B cell (primary cell): ENCODE data around the gene TRIO. TPM values are rescaled to one million over a fixed set of nuclear protein-coding genes. Genes with fewer than 3 reads are reported as not detected.

ENCODE experiments used
- ATAC-seq: fragments of 200-7000 bp; cut with Tn5 transposase; one replicate; pipeline ENCODE4 v1.10.0; 2021; ENCODE audit warnings: low read depth, mild to moderate bottlenecking, moderate number of reproducible peaks, moderate library complexity
- CTCF ChIA-PET: fragments of 350-600 bp; sonication (Branson Sonifier 250); formaldehyde crosslinking; loops from one replicate; lab custom pipeline; 2021; ENCODE audit warnings: antibody characterized with exemption, inconsistent platforms; lab: Charles Lee
- POLR2A ChIA-PET: fragments of 350-600 bp; sonication (Branson Sonifier 250); formaldehyde crosslinking; loops from one replicate; lab custom pipeline; 2021; ENCODE audit warnings: antibody characterized with exemption; lab: Charles Lee
- DNase-seq: peaks from one replicate; pipeline ENCODE4 v3.0.0; 2013
- H2AFZ ChIP-seq: 2 replicates; pipeline ENCODE4 v1.6.1; 2012; ENCODE audit warnings: mild to moderate bottlenecking, low read depth, low read length; ENCODE audit not compliant: insufficient read depth, poor library complexity, severe bottlenecking
- H3K27ac ChIP-seq, 2 donors: 1 replicate in 1 of 2; 2 replicates in 1 of 2; pipeline ENCODE4 v1.5.1; 2012 to 2013; ENCODE audit warnings: low read length in 2 of 2, mild to moderate bottlenecking in 2 of 2, moderate library complexity in 1 of 2
- H3K27me3 ChIP-seq, 4 experiments: fragments of 200-600 bp in 1 of 4; sonication (generic) in 1 of 4; replicated peaks in 1 of 4; 1 replicate in 2 of 4; 2 replicates in 2 of 4; pipeline versions ENCODE4 v1.6.1 to v1.7.0; 2013 to 2016; ENCODE audit warnings: low read length in 3 of 4, mild to moderate bottlenecking in 2 of 4, mixed read lengths in 1 of 4, moderate library complexity in 1 of 4; ENCODE audit not compliant: insufficient read depth in 4 of 4, control insufficient read depth in 3 of 4; ENCODE audit errors: control extremely low read depth in 1 of 4
- H3K36me3 ChIP-seq, 2 experiments: replicated peaks in 1 of 2; 1 replicate in 1 of 2; 2 replicates in 1 of 2; pipeline versions ENCODE4 v1.6.1 to v1.7.1; 2013; ENCODE audit warnings: low read length in 1 of 2; ENCODE audit not compliant: insufficient read depth in 2 of 2, control insufficient read depth in 1 of 2; ENCODE audit errors: control extremely low read depth in 1 of 2, extremely low read depth in 1 of 2
- H3K4me1 ChIP-seq, 2 donors: fragments of 200-600 bp in 1 of 2; sonication (generic) in 1 of 2; 1 replicate in 1 of 2; 2 replicates in 1 of 2; pipeline versions ENCODE4 v1.5.1 to v1.6.1; 2013 to 2017; ENCODE audit warnings: low read length in 2 of 2; ENCODE audit not compliant: control insufficient read depth in 2 of 2, insufficient read depth in 2 of 2
- H3K4me2 ChIP-seq: replicated peaks from 2 replicates; pipeline ENCODE3; 2012; ENCODE audit warnings: mild to moderate bottlenecking, low read depth, low read length; ENCODE audit not compliant: poor library complexity, severe bottlenecking
- H3K4me3 ChIP-seq, 5 experiments: fragments of 200-600 bp in 1 of 5; sonication (generic) in 1 of 5; 1 replicate in 3 of 5; 2 replicates in 2 of 5; pipeline versions ENCODE4 v1.5.1 to v1.7.0; 2011 to 2016; ENCODE audit warnings: low read length in 4 of 5, mild to moderate bottlenecking in 4 of 5, low read depth in 2 of 5, control low read depth in 1 of 5, moderate library complexity in 1 of 5; ENCODE audit not compliant: insufficient read depth in 1 of 5; ENCODE audit errors: control extremely low read depth in 1 of 5, extremely low read depth in 1 of 5
- H3K79me2 ChIP-seq: fragments of 200-600 bp; sonication (generic); one replicate; pipeline ENCODE4 v1.6.0; 2016; ENCODE audit warnings: low read length; ENCODE audit not compliant: control insufficient read depth, insufficient read depth
- H3K9ac ChIP-seq: fragments of 200-600 bp; sonication (generic); 2 replicates; pipeline ENCODE4 v1.6.1; 2017; ENCODE audit warnings: mild to moderate bottlenecking, low read length, moderate library complexity
- H3K9me3 ChIP-seq, 3 donors: one replicate each; pipeline versions ENCODE4 v1.6.1 to v1.7.1; 2013; ENCODE audit warnings: low read length in 2 of 3; ENCODE audit not compliant: control insufficient read depth in 2 of 3, insufficient read depth in 1 of 3; ENCODE audit errors: control extremely low read depth in 1 of 3
- H4K20me1 ChIP-seq: 2 replicates; pipeline ENCODE4 v1.6.0; 2012; ENCODE audit warnings: mild to moderate bottlenecking, low read length; ENCODE audit not compliant: insufficient read depth, control insufficient read depth, poor library complexity, severe bottlenecking
- H3K27ac Mint-ChIP-seq: one replicate; pipeline ENCODE4 v1.8.0; 2021; ENCODE audit warnings: mixed read lengths
- H3K27me3 Mint-ChIP-seq: one replicate; pipeline ENCODE4 v1.8.0; 2021; ENCODE audit warnings: mixed read lengths
- H3K4me1 Mint-ChIP-seq: one replicate; pipeline ENCODE4 v1.8.0; 2021; ENCODE audit warnings: mixed read lengths
- H3K4me3 Mint-ChIP-seq: one replicate; pipeline ENCODE4 v1.8.0; 2021; ENCODE audit warnings: mixed read lengths
- H3K9me3 Mint-ChIP-seq: one replicate; pipeline ENCODE4 v1.8.0; 2022; ENCODE audit warnings: mixed read lengths; ENCODE audit not compliant: insufficient read depth
- EZH2 ChIP-seq: IDR thresholded peaks from 2 replicates; pipeline ENCODE4 v1.6.1; 2012; ENCODE audit warnings: borderline replicate concordance, low read depth, mild to moderate bottlenecking, moderate library complexity, low read length; ENCODE audit not compliant: insufficient read depth, poor library complexity, severe bottlenecking
- WGBS: methylation state at CpG from one replicate; pipeline ENCODE4 v1.1.5; 2013; ENCODE audit warnings: missing lambda C conversion rate; ENCODE audit not compliant: insufficient coverage; 5-methylcytosine and 5-hydroxymethylcytosine counted together
- intact Hi-C: fragments of 100-400 bp; cut with micrococcal nuclease; formaldehyde crosslinking; loops from one replicate; pipeline ENCODE4 v1.10.0; 2022
- polyA plus RNA-seq: library from polyadenylated mRNA; depleted of rRNA; stranded (reverse); fragments of >200 nt; gene quantifications from 2 replicates; pipeline ENCODE4 v1.2.3, GENCODE V29; 2012
- total RNA-seq, 2 donors: library from RNA; stranded (reverse); fragments of 120-200 nt in 1 of 2; gene quantifications; 1 replicate in 1 of 2; 2 replicates in 1 of 2; pipeline versions ENCODE4 v1.2.3 to v1.2.4, GENCODE V29; 2013 to 2022
- TF ChIP-seq, protein P1 (sequence below): fragments of 200-600 bp; IDR thresholded peaks from one replicate; pipeline ENCODE4 v1.8.0; 2022; ENCODE audit warnings: antibody characterized with exemption, mild to moderate bottlenecking

The TRIO gene
- total and polyA plus RNA-seq, 2 donors (not counting 1 experiment from before 2014, with no cell fraction given), result 90.5 to 479 TPM

DNA sequence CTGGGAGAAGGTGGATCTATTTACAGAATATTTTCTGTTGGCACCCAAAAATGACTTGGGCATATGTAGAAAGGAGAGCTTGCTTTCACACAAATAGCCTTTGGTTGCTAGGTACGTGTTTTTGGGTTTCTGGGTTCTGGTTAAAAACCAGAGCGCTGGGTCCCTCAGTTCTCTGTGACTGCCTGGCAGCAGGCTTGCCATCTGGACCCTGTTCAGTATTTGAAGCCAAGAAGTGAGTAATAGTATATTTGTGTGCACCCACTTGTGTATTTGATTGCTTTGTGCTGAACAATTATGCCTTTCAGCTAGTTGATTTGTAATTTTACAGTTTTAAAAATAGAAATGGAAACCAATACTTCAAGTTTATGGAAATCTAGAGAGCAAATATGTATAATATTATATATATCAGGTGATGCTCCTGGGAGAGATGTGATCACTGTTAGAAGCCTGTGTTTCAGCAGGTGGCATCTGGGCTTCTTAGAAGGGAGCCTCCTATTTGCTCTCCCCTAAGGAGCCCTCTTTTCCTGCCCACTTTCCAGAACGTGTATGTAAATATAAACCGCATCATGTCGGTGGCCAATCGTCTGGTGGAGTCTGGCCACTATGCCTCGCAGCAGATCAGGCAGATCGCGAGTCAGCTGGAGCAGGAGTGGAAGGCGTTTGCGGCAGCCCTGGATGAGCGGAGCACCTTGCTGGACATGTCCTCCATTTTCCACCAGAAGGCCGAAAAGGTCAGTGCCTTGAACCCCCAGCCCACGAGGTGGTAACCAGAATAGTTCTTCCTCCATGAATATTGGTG lies 153.6 kb downstream of the TRIO start:
- H3K4me1 ChIP-seq, result no peaks in the 10 kb centered on the region
- CTCF ChIA-PET, result interaction anchor here (0.7 to 1.4 kb wide), 3 partner anchors 10 to 26 kb away, joined by 3 read pairs; no protein-coding TSS in a partner anchor
- Mint-ChIP-seq H3K27me3 (no peaks in the 10 kb centered on the region), H3K4me3 (no peak overlapping the region), H3K9me3 (no peaks in the 10 kb centered on the region), H3K27ac (peak overlapping the region; percentile 16), H3K4me1 (no peaks in the 10 kb centered on the region)
- peaks cover 54% of the 10 kb centered on the region for H4K20me1 ChIP-seq
- no peaks in the 10 kb centered on the region for H3K9me3 ChIP-seq
- no peak overlapping the region for H3K27ac ChIP-seq
- no peak for ATAC-seq
- no peak overlapping the region for H3K4me2 ChIP-seq
- H3K27me3 ChIP-seq, result no peaks in the 10 kb centered on the region
- POLR2A ChIA-PET, result no interaction called here
- no peak overlapping the region for H2AFZ ChIP-seq
- peaks cover 10% of the 10 kb centered on the region for H3K79me2 ChIP-seq
- TF ChIP-seq EZH2, result no peak
- TF ChIP-seq, protein P1, sequence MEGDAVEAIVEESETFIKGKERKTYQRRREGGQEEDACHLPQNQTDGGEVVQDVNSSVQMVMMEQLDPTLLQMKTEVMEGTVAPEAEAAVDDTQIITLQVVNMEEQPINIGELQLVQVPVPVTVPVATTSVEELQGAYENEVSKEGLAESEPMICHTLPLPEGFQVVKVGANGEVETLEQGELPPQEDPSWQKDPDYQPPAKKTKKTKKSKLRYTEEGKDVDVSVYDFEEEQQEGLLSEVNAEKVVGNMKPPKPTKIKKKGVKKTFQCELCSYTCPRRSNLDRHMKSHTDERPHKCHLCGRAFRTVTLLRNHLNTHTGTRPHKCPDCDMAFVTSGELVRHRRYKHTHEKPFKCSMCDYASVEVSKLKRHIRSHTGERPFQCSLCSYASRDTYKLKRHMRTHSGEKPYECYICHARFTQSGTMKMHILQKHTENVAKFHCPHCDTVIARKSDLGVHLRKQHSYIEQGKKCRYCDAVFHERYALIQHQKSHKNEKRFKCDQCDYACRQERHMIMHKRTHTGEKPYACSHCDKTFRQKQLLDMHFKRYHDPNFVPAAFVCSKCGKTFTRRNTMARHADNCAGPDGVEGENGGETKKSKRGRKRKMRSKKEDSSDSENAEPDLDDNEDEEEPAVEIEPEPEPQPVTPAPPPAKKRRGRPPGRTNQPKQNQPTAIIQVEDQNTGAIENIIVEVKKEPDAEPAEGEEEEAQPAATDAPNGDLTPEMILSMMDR, result no peak
- no peak for DNase-seq
- no peak overlapping the region for H3K9ac ChIP-seq
- intact Hi-C loops, result no loop called here
- H3K36me3 ChIP-seq, result peaks cover 18 to 87% of the 10 kb centered on the region in 2 experiments
- no peak overlapping the region for H3K4me3 ChIP-seq
- WGBS, result 98% methylated on average over 12 of the region's 14 CpGs

- Histone ChIP-seq H3K79me2 (peaks cover 9% of the 10 kb centered on the region), H2AFZ (no peak overlapping the region), H3K4me2 (no peak overlapping the region), H3K4me1 (no peaks in the 10 kb centered on the region), H4K20me1 (peaks cover 44% of the 10 kb centered on the region), H3K27ac (no peak overlapping the region), H3K9me3 (no peaks in the 10 kb centered on the region), H3K9ac (no peak overlapping the region), H3K36me3 (peaks cover 18 to 88% of the 10 kb centered on the region in 2 experiments), H3K27me3 (no peaks in the 10 kb centered on the region), H3K4me3 (no peak overlapping the region)
- no peak overlapping the region for H3K4me3 Mint-ChIP-seq
- DNase-seq (no peak), ATAC-seq (no peak)
- H3K4me1 Mint-ChIP-seq, result no peaks in the 10 kb centered on the region
- no peaks in the 10 kb centered on the region for H3K9me3 Mint-ChIP-seq
- no peak overlapping the region for H3K27ac Mint-ChIP-seq
- WGBS, result 98% methylated on average over 5 of the region's 9 CpGs
- no peaks in the 10 kb centered on the region for H3K27me3 Mint-ChIP-seq
- intact Hi-C loops, result no loop called here
- POLR2A ChIA-PET, result no interaction called here
- TF ChIP-seq, protein P1, result no peak
- no peak for TF ChIP-seq EZH2
- CTCF ChIA-PET, result no interaction called here
Observed at GRCh38 chr5:14297697-14298096, 154.6 kb downstream of the TRIO start.
